Measurements from ENCODE around the gene RPL28.

GRCh38 chr19:55373993-55374757, 11.6 kb upstream of the RPL28 start:
- TF ChIP-seq CTCF (IDR thresholded peaks at IDR 0.05; ENCODE audit: low read depth, low read length, missing input control) (no peak), TAF1 (conservative IDR thresholded peaks at IDR 0.05) (no peak), MAX (IDR thresholded peaks at IDR 0.05) (no peak), SP1 (IDR thresholded peaks at IDR 0.05) (no peak), FOXA2 (IDR thresholded peaks at IDR 0.05) (no peak), REST (IDR thresholded peaks at IDR 0.05) (no peak), JUND (IDR thresholded peaks at IDR 0.05) (no peak), GABPA (IDR thresholded peaks at IDR 0.05 in 1 of 2, conservative IDR thresholded peaks at IDR 0.05 in 1 of 2) (no peak), ZBTB33 (IDR thresholded peaks at IDR 0.05) (no peak), FOXA1 (IDR thresholded peaks at IDR 0.05) (no peak)

Data from liver (tissue), 3 donors.